ENCODE data around the gene TIE1. TPM values are rescaled to one million over a fixed set of nuclear protein-coding genes. Genes with fewer than 3 reads are reported as not detected.

The TIE1 gene
- total RNA-seq, 1 experiment from 2014 or later: not detected

DNA sequence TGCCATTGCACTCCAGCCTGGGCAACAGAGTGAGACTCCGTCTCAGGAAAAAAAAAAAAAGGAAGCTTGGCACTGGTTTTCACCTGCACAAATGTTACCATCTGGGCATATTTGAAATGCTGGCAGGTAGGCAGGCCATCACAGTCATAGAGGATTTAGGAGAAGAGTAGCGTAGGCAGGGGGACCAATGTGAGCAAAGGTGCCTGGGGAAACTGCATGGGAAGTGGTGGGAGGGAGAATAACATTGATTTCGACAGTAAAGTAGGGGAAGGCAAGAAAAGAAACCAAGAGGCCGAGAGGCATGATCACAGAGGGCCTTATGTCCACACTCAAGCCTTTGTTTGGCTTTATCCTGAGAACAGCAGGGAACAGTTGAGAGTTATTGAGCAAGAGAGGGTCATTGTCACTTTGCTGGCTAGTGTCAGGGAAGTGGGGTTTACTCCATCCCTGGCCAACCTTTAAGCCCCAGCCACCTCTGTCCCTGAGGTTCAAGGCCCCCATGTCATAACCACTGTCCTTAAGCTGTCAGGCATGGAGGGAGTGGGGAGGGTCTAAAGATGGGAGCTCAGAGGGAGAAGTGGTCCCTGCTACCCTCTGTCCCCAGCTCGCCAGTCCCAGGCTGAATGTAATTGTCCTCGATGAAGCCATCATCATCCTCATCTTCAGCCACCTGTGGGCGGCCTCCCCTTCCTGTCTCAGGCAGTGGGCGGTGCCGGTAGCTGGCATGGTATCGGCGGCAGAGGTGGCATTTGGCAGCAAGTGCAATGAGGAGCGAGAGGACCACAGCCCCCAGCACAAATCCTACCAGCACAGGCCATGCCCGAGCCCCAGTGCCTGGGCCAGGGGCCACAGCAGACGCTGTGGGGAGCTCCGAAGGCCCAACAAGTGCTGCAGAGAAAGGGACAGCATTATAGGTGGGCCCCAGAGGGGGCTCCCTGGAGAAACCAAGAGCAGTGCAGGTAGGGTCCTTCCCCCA lies 18.3 kb upstream of the TIE1 start:
- Histone ChIP-seq H3K9me3 (ENCODE audit: insufficient read depth, low read depth) (no peaks in the 10 kb centered on the region), H3K9me2 (ENCODE audit: insufficient read depth) (no peaks in the 10 kb centered on the region), H3K4me2 (no peak overlapping the region), H3K4me3 (no peak overlapping the region), H3K27ac (no peak overlapping the region), H2AFZ (no peak overlapping the region), H3K79me2 (ENCODE audit: low read depth) (peaks cover 20% of the 10 kb centered on the region), H3F3A (ENCODE audit: insufficient read depth, low read depth) (no peaks in the 10 kb centered on the region; the same call in 1 of the 2 replicates), H3K4me1 (replicated peaks; ENCODE audit: insufficient read depth) (peaks cover 22% of the 10 kb centered on the region), H3K36me3 (ENCODE audit: low read depth) (no peaks in the 10 kb centered on the region), H4K20me1 (ENCODE audit: insufficient read depth) (no peaks in the 10 kb centered on the region), H3K27me3 (ENCODE audit: insufficient read depth, low read depth) (no peaks in the 10 kb centered on the region)
- CTCF ChIA-PET: interaction anchor here (0.6 kb wide), 1 partner anchor 1346 kb away, joined by 4 read pairs; no protein-coding TSS in a partner anchor
- TF ChIP-seq, protein P1, sequence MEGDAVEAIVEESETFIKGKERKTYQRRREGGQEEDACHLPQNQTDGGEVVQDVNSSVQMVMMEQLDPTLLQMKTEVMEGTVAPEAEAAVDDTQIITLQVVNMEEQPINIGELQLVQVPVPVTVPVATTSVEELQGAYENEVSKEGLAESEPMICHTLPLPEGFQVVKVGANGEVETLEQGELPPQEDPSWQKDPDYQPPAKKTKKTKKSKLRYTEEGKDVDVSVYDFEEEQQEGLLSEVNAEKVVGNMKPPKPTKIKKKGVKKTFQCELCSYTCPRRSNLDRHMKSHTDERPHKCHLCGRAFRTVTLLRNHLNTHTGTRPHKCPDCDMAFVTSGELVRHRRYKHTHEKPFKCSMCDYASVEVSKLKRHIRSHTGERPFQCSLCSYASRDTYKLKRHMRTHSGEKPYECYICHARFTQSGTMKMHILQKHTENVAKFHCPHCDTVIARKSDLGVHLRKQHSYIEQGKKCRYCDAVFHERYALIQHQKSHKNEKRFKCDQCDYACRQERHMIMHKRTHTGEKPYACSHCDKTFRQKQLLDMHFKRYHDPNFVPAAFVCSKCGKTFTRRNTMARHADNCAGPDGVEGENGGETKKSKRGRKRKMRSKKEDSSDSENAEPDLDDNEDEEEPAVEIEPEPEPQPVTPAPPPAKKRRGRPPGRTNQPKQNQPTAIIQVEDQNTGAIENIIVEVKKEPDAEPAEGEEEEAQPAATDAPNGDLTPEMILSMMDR (conservative IDR thresholded peaks at IDR 0.05): no peak
- TF ChIP-seq EZH2 (IDR thresholded peaks at IDR 0.05; ENCODE audit: low read depth): no peak
- TSS peak; percentile 15 for BruUV-seq (replicated peaks)
- POLR2A ChIA-PET (ENCODE audit: unreplicated experiment): interaction anchor here (0.6 kb wide), 1 partner anchor 108 kb away, joined by 4 read pairs; no protein-coding TSS in a partner anchor
- no peak for DNase-seq
- intact Hi-C loops (cut with micrococcal nuclease; ENCODE audit: unreplicated experiment): no loop called here

DNA sequence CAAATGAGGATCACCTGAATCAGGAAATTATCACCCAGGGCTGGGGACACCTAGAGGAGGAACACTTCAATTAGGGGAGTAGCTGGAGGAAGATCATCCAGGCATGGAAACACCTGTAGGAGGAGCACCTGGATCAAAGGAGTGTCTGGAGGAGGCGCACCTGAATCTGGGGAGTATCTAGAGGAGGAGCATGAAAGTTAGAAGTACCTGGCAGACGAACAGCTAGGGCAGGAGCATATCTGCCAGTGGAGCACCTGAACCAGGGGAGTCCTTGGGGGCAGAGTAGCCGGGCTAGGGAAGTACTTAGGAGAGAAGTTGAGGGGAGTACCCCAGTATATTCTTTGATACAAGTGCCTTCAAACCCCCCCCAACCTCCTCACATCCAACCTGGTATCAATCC lies 16.7 kb upstream of the TIE1 start:
- BruUV-seq (replicated peaks): no TSS peak
- H3K27ac ChIP-seq: no peak overlapping the region
- peaks cover 22% of the 10 kb centered on the region for H3K4me1 ChIP-seq (replicated peaks; ENCODE audit: insufficient read depth)
- ChIA-PET CTCF (interaction anchor here (1.4 kb wide), 1 partner anchor 130 kb away, joined by 4 read pairs; no protein-coding TSS in a partner anchor), POLR2A (ENCODE audit: unreplicated experiment) (interaction anchor here (0.6 kb wide), 2 partner anchors 12 to 30 kb away, joined by 5 to 6 read pairs; no protein-coding TSS in a partner anchor)
- H3K79me2 ChIP-seq (ENCODE audit: low read depth): peaks cover 20% of the 10 kb centered on the region
- no peaks in the 10 kb centered on the region for H3K9me2 ChIP-seq (ENCODE audit: insufficient read depth)
- no peaks in the 10 kb centered on the region for H4K20me1 ChIP-seq (ENCODE audit: insufficient read depth)
- H3K4me2 ChIP-seq: peak overlapping the region; percentile 99
- intact Hi-C loops (cut with micrococcal nuclease; ENCODE audit: unreplicated experiment): loop anchor here (2.0 kb wide), 3 partner anchors 65 to 83 kb away; partner anchors contain the start of gene CDC20
- DNase-seq: no peak
- H3K9me3 ChIP-seq (ENCODE audit: insufficient read depth, low read depth): no peaks in the 10 kb centered on the region
- TF ChIP-seq EZH2 (IDR thresholded peaks at IDR 0.05; ENCODE audit: low read depth): no peak
- TF ChIP-seq, protein P1 (conservative IDR thresholded peaks at IDR 0.05): no peak
- H3K4me3 ChIP-seq: peak overlapping the region; percentile 71; the same call in 1 of the 2 replicates
- H3K36me3 ChIP-seq (ENCODE audit: low read depth): no peaks in the 10 kb centered on the region
- H2AFZ ChIP-seq: no peak overlapping the region
- H3K27me3 ChIP-seq (ENCODE audit: insufficient read depth, low read depth): no peaks in the 10 kb centered on the region
- no peaks in the 10 kb centered on the region; the same call in 1 of the 2 replicates for H3F3A ChIP-seq (ENCODE audit: insufficient read depth, low read depth)

DNA sequence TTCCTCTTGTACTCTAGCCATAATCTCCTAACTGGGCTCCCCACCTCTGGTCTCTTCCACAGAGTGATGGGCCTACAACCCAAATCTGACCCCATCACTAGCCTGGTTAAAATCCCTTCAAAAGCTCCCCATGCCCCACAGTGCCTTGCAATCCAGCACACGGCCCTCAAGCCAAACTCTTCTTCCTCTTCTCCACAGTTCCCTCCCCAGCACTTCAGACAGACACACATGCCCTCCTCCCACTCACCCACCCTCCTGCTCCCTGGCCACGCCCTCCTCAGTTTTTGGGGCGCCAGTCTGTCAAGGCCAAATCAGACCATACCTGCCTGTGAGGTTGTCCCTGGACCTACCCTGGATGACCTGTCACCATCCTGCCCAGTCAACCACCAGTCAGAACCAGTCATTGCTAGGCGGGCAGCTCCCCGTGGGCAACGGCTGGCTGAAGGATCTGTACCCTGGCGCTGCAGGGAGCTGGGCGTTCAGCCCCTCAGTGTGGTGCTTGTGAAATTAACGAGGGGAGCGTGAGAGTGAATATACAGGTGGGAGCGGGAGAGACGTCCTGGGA lies 16.2 kb upstream of the TIE1 start:
- DNase-seq: peak; percentile 31 to 36
- BruUV-seq (replicated peaks): no TSS peak

More for the DNA sequence above, 16.2 kb upstream of the TIE1 start:
- 0 out of 2 replicates have a peak overlapping the region, but pooled peaks have one; percentile 80 for H2AFZ ChIP-seq
- peaks cover 20% of the 10 kb centered on the region for H3K79me2 ChIP-seq (ENCODE audit: low read depth)
- no peaks in the 10 kb centered on the region for H4K20me1 ChIP-seq (ENCODE audit: insufficient read depth)
- peak overlapping the region; percentile 71 for H3K4me3 ChIP-seq
- intact Hi-C loops (cut with micrococcal nuclease; ENCODE audit: unreplicated experiment): loop anchor here (1.0 to 5.0 kb wide), 5 partner anchors 38 to 82 kb away; partner anchors contain the start of gene CDC20
- no peaks in the 10 kb centered on the region for H3K9me2 ChIP-seq (ENCODE audit: insufficient read depth)
- POLR2A ChIA-PET (ENCODE audit: unreplicated experiment): interaction anchor here (0.6 to 0.7 kb wide), 2 partner anchors 11 to 13 kb away, joined by 3 to 5 read pairs; no protein-coding TSS in a partner anchor
- no peak for TF ChIP-seq EZH2 (IDR thresholded peaks at IDR 0.05; ENCODE audit: low read depth)
- TF ChIP-seq, protein P1 (conservative IDR thresholded peaks at IDR 0.05): no peak
- no peaks in the 10 kb centered on the region for H3K36me3 ChIP-seq (ENCODE audit: low read depth)
- CTCF ChIA-PET: interaction anchor here (0.9 to 1.4 kb wide), 2 partner anchors 25 to 130 kb away, joined by 3 to 4 read pairs; no protein-coding TSS in a partner anchor
- peak overlapping the region; percentile 16; the same call in 1 of the 2 replicates for H3K27ac ChIP-seq
- H3F3A ChIP-seq (ENCODE audit: insufficient read depth, low read depth): no peaks in the 10 kb centered on the region; the same call in 1 of the 2 replicates
- no peaks in the 10 kb centered on the region for H3K27me3 ChIP-seq (ENCODE audit: insufficient read depth, low read depth)
- H3K4me2 ChIP-seq: peak overlapping the region; percentile 99
- peaks cover 22% of the 10 kb centered on the region for H3K4me1 ChIP-seq (replicated peaks; ENCODE audit: insufficient read depth)
- H3K9me3 ChIP-seq (ENCODE audit: insufficient read depth, low read depth): no peaks in the 10 kb centered on the region
